Activated CD8-positive, alpha-beta memory T cell treated with anti-CD3 and anti-CD28 coated beads, Interleukin-2, amount 50 U/mL, for 4 hours (primary cell): ENCODE results near the gene GNAS.
"Not testable (repeated sequence)": the region's sequence is repeated elsewhere in the genome, so short reads cannot be mapped to it uniquely, and the experiment has no call there.

Experiments
- DNase-seq: peaks from one replicate; pipeline ENCODE4 v3.0.0-alpha.2; 2020

GNAS gene

DNA sequence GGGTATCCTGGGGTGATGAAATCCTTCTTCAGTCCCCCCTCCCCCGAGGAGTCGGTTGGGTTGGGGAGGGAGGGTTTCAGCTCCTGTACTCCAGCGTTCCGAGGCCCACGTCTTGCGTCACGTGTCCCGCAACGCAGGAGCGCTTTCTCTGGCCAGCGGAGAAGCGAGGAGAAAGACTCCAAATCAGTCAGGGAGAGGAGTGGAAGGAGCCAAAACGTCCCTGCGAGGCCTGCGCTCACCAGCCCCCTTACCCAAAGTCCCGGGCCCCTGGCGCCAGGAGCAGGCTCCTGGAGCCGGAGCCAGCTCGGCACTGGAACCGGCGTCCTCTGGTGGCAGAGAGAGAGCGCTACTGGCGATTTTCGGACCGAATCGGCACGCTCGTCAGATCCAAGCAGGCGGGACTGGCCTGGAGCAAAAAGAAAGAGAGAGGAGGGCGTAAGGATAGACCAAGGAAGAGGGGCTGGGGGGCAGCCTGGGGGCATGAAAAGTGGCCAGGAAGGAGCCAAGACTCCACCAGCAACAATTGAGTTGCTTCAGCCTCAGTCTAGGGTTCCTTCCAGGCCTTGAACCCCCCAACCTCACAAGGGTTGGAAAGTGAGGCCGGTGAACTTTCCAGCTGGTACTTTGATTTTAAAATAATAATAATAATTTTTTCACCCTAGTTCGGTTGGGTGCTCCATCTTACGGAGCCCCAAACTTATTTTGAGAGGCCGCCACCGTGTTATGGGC is at the start of gene GNAS:
TSS of gene GNAS (plus strand) at position 174 of the 729 bp plus-strand sequence.
- DNase-seq, result peak; percentile 52

DNA sequence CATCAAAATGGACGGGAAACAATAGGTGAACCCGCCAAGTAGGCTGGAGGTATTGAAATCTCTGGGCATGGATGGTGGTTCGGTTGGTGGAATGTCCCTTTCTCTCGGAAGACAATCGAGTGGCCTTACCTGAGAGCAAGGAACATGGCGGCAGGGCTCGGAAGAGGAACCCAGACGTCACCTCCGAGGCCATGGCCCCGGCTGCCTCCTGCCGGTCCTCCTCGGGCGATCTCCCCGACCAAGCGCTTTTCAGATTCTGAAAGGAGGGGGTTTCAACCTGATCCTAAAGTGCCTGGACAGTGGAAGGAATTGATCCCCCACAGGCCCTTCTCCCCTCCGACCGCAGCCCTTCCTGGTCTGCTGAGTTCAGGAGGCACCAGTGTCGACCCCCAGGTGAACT is 49.0 kb upstream of the GNAS start:
- DNase-seq, result no peak

DNA sequence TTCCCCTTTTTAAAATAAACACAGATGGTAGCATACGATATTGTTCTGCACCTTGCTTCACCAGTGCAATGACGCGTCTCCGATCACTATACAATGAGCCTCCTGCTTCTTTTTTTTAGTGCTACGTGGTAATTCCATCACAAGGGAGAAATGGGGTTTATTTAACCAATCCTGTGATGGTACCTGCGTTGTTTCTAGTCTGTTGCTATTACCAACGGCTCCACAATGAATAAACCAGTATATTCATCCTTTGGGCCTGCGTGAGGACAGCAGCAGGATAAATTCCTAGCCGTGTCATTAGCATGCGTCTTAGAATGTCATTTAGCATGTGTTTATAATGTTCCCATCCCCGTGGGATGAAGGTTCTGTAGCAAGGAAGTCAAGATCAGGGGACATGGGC is 44.7 kb upstream of the GNAS start:
- DNase-seq, result no peak

DNA sequence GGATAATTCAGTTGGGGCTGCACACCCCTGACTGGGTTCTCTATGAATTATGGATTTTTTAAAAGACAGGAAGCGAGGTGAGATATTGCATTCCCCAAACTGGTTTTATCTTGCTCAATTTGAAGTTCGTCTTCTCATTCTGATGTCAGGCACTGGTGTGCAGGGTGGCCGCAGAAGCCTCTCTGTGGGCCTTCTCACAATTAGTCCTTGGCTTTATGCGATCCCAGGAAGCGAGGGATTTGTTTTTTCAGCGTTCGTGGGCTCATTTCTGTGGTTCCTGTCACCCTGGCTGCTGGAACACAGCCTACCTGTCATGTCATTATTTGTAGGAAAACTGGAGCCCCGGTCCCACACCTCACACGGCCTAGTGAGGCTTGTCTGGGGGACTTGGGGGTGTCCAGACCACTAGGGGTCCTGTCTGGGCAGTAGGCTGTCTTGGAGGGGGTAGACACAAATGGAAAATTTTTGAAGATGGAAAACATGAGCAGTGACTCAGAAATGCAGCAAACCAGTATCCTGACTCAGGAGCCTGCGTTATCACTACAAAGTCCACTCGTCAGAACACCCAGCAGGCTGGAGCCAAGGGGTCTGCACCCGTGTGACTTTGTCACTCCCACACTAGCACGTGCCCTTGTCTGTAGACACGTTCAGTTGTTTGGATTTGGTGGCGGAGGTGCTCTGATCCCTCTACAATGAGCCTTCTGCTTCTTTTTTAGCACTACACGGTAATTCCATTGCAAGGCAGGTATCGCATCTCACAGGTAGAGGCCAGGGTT is 44.1 kb upstream of the GNAS start:
- no peak for DNase-seq

DNA sequence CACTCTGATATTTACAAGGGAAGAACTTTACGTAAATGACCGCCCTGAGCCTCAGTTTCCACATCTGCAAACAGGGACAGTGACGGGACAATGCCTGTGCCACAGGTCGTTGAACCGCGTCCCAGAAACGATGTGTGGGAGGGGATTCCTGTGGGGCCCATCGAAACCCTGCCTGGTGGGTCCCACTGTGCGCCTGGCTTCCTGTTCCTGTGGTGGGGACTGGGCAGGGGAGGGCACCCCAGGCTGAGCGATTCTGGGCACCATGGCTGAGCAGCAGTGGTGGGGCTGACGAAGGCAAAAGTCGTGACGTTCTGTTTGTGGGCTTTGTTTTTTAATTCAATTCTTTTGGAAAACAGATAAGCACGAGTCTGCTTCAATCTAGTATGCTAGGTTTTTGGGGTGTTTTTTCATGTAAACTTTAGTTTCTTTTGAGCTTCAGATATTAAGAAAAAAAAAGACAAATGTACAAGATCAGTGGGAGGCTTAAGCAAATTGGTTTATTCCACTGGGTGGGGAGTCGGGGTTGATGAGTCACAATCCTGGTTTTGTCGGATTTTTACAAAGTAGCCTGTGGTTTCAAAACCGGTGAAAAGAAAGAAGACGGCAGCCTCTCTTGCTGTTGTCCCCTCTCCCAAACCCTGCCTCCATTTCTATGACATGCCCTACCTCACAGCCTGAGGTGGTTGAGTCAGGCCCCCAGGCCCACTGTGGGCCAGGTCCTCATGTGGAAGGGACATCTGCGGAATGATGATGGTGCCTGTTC is 42.2 kb upstream of the GNAS start:
- no peak for DNase-seq

DNA sequence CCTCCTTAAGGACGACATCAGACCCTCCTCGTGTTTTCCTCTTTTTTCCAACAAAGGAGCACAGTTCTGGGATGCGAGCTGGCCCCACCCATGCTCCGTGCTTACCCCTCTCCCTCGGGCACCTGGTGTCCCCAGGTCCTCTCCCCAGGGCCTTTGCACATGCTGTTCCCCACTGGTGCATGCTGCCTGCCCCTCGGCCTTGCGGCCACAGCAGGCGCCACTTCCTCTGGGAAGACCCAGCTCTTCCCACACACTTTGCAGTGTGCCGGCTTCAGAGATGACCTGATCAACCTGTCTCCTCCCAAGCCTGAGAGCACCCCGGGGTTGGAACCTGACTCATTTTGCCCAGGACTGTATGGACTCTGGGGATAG is 41.7 kb upstream of the GNAS start:
- no peak for DNase-seq

DNA sequence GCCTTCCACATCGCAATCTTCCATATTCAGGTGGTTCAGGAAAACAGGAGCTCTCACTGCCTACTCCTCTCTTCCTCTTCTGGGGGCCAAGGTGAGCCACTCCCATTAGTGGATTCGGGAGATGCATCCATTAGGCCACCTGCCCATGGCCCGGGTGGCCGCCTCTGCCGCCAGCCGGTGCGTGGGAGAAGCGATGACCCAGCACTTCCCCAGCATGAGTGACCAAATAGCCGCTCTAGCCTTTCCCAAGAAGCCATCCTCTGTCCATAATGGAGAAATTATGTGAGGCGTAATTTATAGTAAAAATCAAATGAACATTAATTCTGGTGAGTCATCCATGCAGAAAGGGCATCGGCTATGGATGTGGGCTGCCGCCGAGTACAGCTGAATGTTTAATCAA is 41.2 kb upstream of the GNAS start:
- DNase-seq, result no peak

DNA sequence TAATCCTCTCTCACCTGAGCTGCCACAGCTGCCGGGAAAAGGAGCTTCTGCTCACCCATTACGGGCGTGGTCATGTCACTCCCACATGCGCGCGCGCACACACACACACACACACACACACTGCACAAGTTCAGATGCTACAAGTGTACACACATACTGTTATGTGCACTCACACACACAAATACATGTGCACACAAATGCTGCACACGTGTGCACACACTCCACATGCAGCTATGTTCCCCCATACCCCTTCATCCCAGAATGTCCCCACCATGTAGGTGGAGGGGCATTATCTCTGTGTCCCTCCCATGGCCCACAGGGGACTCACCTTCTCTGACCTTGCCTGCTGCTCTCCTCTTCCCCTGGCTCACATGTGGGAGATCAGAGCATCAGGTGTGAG is 39.1 kb upstream of the GNAS start:
- no peak for DNase-seq

DNA sequence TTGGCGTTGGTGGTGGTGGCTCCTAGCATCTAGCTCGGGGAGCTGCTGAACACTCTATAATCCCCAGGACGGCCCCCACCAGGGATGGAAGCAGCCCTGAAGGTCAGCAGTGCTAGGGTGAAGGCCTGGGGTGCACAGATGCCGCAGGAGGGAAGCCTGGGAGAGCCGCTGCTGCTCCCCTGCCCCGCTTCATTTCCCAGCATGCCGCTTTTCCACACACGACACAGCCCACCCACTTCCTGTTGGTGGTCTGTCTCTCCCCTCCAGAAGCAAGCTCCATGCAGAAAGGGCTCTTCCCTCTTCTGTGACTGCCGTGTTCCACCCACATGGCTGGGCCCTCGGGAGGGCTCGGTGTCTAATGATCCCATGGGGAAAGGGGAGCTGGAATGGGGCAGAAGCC is 37.1 kb upstream of the GNAS start:
- DNase-seq, result no peak

DNA sequence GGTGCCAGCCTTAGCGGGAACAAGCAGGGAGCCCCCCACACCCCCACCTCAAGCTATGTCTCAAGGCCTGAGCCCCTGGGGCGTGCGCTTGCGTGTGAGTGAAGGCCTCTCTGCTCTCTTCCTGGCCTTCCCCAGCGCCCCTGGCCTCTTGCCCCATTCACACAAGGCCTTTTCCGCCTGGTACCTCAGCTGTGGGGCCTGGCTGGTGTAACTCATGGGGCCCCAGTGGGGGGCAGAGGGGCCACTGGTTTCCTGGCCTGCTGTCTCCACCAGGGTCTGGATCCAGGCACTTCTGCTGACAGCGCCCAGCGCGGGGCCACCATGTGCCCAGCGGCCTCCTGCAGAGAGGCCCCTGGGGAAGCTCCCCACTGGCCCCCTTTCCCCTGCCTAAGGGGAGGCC is 36.5 kb upstream of the GNAS start:
- DNase-seq, result no peak

DNA sequence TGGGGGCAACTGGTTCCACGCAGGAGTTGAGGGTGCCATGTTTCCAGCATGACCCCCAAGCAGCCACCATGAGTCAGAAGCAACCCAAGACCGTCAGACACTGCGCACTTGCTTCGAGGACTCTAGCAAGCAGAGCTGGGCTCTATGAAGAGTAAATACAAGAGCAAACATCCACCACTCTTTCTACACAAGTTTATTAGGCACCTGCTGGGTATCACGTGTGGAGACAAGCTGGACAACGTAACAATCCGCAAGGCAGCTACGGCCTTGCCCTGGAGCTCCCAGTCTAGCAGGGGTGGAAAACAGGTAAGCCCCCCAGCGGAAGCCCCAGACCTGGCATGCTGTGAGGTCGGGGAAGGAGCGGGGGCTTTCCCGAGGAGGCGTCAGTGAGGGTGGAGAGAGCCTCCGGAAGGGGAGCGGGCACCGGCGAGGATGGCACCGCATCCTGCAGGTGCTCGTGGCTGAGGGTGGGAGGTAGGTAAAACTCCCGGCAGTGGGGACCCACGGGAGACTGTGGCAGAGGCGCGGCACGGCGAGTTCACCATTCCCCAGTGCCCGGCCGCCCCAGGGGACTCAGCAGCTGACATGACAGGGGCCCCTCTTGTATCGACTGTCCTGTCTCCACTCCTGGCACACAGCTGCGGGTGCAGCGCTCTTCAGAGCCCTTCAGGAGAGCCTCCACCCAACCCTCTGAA is 35.4 kb upstream of the GNAS start:
- no peak for DNase-seq

DNA sequence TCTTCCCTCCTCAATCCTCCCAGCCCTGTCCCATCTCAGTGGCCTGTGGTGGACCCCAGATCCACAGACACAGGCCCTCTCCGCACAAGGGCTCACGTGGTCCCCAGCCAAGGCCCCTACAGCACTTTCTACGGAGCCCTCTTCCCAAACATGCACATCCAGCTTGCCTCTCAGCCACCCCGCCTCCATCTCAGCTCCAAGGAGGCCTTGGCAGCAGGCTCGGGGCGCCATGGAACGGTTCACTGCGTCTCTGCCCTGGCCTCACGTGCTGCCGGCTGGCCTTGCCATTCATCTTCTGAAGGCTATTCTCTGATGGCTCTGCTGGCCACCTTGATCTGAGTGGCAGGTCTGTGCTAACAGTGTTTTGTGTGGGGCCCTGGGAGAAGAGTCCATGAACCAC is 34.8 kb upstream of the GNAS start:
- DNase-seq, result no peak

DNA sequence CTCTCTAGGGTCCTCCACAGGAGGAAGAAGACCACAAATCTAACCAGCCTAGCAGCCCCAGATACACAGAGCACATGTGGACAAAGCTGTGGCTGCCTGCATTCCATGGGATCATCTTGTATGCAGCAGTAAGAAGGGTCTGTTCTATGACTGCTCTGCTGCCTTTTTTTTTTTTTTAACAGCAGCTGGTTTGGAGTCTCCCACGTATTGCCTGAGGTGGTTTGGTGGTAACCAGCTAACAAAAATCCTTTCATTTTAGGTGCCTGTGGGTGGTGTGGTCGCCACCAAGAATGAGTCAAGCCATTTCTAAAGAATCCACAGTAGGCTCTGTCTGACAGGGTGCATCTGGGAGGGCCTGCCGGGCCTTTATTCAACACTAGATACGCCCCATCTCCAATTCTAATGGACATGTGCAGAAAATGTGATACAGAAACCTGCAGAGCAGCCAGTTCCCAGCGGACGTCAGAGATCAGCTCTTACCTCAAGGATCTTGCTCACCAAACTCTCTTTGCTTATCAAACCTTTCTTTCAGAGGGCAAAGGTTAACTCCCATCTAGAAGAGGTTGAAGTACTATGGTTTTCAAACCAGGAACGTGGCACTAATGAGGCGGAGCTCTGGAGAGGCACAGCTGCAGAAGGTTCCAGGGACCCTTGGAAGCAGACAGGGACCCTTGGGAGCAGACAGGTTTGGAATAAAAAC is 33.8 kb upstream of the GNAS start:
- DNase-seq, result no peak

DNA sequence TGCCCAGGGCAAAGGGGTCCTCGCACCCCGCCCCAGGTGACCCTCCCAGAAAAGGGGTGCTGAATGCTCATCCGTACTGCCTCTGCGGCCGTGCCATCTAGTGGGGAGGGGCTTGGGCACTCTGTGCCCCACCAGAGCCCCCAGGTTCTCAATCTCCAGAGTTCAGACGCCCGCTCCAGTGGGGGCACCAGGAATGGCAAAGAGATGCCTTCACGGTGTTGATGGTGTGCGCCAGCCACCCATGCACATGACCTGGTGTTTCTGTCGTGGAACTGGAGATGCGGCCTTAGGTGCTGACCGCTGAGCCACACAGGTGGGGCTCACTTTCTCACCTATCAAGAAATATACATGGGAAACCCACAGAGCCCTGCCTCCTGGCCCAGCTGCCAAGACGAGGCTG is 32.6 kb upstream of the GNAS start:
- DNase-seq, result no peak

DNA sequence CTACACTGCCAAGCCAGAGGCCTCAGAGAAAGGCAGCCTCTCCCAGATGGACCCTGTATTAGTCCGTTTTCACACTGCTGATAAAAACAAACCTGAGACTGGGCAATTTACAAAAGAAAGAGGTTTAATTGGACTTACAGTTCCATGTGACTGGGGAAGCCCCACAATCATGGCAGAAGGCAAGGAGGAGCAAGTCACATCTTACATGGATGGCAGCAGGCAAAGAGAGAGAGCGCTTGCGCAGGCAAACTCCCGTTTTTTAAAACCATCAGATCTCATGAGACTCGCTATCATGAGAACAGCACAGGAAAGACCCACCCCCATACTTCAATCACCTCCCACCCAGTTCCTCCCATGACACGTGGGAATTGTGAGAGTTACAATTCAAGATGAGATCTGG is 32.0 kb upstream of the GNAS start:
- DNase-seq, result not testable (repeated sequence)

DNA sequence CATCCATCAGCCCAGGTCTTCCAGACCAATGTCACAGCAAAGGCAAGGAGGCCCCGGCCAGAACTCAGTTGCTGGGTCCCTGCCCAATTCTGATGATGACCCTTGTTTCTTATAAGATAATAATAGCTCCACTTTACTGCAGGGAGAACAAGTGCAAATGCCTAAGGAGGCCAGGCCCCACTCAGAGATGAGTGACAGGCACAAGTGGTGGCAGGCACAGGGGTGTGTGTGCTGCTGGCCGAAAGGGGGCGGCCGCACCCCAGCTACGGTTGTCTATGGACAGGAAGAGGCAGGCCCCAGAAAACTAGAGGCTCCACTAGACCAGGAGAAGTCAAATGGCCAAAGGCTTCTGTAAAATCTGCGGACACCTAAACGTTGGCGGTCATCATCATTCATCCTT is 30.4 kb upstream of the GNAS start:
- no peak for DNase-seq

DNA sequence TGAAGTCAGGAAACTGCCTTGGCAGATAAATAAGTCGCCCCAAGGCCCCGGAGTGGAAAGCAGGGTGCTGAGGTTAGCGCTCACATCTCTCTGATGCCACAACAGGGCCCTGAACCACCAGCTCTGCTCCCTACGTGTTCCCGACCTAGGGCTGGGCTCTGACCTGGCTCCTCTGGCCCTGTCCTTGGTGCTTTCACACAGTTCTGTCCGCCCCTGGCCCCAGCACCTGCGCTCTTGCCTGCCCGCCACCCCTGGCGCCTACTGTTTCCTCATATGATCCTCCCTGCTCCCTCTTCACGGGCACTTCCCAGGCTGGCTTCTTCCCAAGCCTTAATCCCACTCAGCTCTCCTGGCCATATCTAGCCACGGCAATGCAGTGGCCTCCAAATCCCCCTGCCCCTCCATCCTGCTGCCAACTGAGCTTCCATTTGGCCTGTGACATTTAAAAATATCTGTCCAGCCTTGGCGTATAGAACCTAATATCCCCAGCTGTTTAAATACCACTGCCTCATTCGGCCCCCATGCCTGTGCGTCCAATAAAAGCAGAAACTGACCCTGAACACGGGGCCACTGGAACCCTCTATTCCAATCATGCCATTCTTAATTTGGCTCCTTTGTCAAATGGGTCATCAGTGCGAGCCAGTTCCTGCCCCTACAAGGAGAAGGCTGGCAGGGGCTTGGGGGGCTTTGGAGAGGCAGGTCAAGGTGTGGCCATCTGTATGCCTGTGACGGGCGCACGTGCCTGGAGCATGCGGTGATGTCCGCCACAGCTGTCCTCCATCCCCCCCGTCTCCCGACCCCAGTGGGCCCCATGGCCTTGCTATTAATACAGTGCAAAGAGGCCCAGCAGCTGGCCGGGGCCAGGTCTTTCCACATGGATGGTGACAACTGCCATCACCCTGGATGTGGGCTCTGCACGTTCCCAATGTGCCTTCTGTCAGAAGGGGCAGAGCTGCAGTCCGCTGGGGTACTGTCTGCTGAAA is 29.5 kb upstream of the GNAS start:
- no peak for DNase-seq

DNA sequence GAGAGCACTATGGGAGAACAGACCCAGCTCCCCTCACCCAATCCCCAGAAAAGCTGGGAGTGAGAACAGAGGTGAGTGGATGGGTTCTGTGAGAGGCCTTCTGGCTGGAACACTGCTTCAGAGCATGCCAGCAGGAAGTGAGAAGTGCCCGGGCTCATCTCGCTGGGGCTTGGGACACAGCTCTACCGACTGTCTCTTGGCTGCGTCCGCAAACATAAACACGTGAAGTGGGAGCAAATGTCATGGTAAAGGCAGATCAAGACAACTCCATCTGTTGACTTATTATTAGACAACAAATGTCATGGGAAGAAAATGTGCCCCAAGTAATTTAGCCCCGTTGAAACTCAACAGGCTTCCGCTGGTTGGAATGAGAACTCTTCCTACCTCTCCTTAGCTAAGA is 27.7 kb upstream of the GNAS start:
- DNase-seq, result no peak

DNA sequence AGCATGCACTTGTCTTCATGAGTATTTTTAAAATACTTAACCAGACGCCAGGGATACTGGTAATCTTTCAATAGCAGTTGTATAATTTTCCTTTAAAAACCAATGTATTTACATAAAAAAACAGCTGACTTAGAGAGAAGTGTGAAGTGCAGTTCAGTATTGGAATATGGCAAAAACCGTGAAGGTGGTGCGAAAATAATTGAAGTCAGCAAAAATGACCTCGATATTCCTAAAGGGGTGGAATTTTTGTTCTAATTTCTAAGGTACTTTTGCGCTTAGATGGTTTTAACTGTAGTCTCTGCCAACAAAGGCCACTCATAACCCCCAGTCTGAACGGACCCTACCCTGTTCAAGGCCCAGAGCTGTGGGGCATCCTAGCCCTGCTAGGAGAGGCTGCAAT is 27.1 kb upstream of the GNAS start:
- no peak for DNase-seq

DNA sequence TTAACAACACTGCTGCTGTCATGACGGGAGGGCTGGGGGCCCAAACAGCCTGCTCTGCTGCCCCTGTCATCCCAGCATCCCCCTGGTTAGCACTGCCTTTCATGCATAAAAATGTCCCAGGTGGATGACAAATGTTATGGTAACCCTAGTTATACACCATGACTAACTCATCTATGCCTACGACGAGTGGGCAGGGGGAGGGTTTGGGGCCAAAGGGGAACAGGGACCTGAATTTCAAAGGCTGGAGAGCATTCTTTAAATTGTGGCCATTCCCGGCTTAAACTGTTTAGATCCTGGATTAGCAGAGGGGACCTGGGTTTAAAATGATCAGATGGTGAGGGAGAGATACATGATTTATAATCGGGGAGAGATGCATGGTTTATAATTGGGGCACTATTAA is 26.2 kb upstream of the GNAS start:
- no peak for DNase-seq

DNA sequence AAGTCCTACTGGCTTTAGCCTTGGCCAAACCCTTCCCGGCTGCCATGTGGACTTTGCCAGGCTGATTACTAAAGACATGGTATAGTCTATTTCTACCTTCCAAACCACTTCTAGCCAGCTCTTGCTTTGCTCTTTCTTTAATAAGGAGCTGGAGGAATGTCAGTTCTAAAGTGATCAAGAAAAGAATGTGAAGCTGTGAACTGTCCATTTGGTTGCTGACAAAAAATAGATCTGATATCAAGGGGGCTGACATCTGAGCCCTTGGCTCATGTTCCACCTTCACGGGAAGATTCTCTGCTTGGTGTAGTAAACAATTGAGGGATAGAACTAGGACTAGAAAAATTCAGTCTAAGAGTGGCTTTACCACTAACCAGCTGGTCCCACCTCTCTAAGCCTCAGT is 24.4 kb upstream of the GNAS start:
- DNase-seq, result no peak
